Thyroid gland (tissue), 4 donors: ENCODE data around the gene ATP9B. TPM values are rescaled to one million over a fixed set of nuclear protein-coding genes. Genes with fewer than 3 reads are reported as not detected.

ENCODE experiments used
- DNase-seq, 2 donors: peaks; one replicate each; pipeline ENCODE4 v3.0.0-alpha.2; 2019
- H3K27ac ChIP-seq, 3 donors: fragments of 200-600 bp; sonication (generic); 1 replicate in 2 of 3; 2 replicates in 1 of 3; pipeline ENCODE4 v1.5.1; 2016 to 2019; ENCODE audit warnings: mild to moderate bottlenecking in 1 of 3, moderate library complexity in 1 of 3
- H3K27me3 ChIP-seq: fragments of 200-600 bp; sonication (generic); one replicate; pipeline ENCODE4 v1.5.1; 2019
- H3K36me3 ChIP-seq, 2 donors: fragments of 200-600 bp; sonication (generic); one replicate each; pipeline ENCODE4 v1.5.1; 2016 to 2019
- H3K4me1 ChIP-seq, 2 donors: fragments of 200-600 bp; sonication (generic); one replicate each; pipeline ENCODE4 v1.5.1; 2017 to 2019
- H3K4me3 ChIP-seq, 3 donors: fragments of 200-600 bp; sonication (generic); replicated peaks in 1 of 3; 1 replicate in 2 of 3; 2 replicates in 1 of 3; pipeline ENCODE4 v1.5.1; 2016; ENCODE audit warnings: mild to moderate bottlenecking in 1 of 3
- H3K9me3 ChIP-seq: fragments of 200-600 bp; sonication (generic); one replicate; pipeline ENCODE4 v1.5.1; 2017
- POLR2A ChIP-seq, 2 donors: fragments of 450-650 bp; IDR thresholded peaks; one replicate each; pipeline ENCODE4 v1.6.1; 2017; ENCODE audit warnings: antibody characterized with exemption in 2 of 2, mild to moderate bottlenecking in 2 of 2, moderate library complexity in 1 of 2
- WGBS, 2 donors: methylation state at CpG; one replicate each; pipeline ENCODE4 v1.1.5; 2017; 5-methylcytosine and 5-hydroxymethylcytosine counted together
- intact Hi-C: fragments of 100-400 bp; cut with DNase I; formaldehyde crosslinking; loops from one replicate; pipeline ENCODE4 v1.15.1; 2023
- total RNA-seq, 4 donors: library from RNA; depleted of rRNA; stranded (reverse); fragments of >200 nt; gene quantifications; one replicate each; pipeline ENCODE4 v1.2.3, GENCODE V29; 2016
- TF ChIP-seq, protein P1 (sequence below), 6 experiments: fragments of 200-600 bp in 3 of 6; fragments of 450-650 bp in 3 of 6; sonication (generic) in 3 of 6; IDR thresholded peaks; one replicate each; pipeline ENCODE4 v1.5.1; 2016 to 2019; ENCODE audit warnings: antibody characterized with exemption in 6 of 6, mild to moderate bottlenecking in 2 of 6, inconsistent platforms in 1 of 6, moderate library complexity in 1 of 6

ATP9B gene
- total RNA-seq, 4 donors from 2014 or later, result 30.6 to 58.1 (median 48.2) TPM

DNA sequence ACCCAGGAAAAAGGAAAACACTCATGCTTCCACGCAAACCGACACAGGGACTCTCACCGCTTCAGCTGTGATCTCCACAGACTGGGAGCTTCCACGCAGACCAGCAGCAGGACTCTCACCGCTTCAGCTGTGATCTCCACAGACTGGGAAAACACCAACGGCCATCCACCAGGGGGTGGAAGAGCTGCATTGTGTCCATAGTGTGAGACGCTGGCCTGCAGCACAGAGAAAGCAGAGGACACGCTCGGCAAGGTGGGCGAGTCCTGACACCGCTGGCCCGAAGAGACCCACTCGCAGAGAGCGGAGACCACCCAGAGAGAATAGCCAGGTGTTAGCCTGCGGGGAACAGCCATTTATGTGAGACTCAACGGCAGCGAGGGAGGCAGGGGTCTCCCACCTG is 284.1 kb downstream of the ATP9B start:
- Histone ChIP-seq H3K36me3 (peaks cover 0 to 8% of the 10 kb centered on the region in 2 donors), H3K4me1 (no peaks in the 10 kb centered on the region), H3K27me3 (no peaks in the 10 kb centered on the region), H3K9me3 (no peaks in the 10 kb centered on the region), H3K27ac (no peak overlapping the region), H3K4me3 (no peak overlapping the region)
- no peak for DNase-seq
- 83 to 88% methylated on average over 17 of the region's 17 CpGs for WGBS, 2 donors
- intact Hi-C loops, result no loop called here
- no peak for TF ChIP-seq POLR2A (IDR thresholded peaks at IDR 0.05)
- TF ChIP-seq, protein P1, sequence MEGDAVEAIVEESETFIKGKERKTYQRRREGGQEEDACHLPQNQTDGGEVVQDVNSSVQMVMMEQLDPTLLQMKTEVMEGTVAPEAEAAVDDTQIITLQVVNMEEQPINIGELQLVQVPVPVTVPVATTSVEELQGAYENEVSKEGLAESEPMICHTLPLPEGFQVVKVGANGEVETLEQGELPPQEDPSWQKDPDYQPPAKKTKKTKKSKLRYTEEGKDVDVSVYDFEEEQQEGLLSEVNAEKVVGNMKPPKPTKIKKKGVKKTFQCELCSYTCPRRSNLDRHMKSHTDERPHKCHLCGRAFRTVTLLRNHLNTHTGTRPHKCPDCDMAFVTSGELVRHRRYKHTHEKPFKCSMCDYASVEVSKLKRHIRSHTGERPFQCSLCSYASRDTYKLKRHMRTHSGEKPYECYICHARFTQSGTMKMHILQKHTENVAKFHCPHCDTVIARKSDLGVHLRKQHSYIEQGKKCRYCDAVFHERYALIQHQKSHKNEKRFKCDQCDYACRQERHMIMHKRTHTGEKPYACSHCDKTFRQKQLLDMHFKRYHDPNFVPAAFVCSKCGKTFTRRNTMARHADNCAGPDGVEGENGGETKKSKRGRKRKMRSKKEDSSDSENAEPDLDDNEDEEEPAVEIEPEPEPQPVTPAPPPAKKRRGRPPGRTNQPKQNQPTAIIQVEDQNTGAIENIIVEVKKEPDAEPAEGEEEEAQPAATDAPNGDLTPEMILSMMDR (IDR thresholded peaks at IDR 0.05), result no peak

DNA sequence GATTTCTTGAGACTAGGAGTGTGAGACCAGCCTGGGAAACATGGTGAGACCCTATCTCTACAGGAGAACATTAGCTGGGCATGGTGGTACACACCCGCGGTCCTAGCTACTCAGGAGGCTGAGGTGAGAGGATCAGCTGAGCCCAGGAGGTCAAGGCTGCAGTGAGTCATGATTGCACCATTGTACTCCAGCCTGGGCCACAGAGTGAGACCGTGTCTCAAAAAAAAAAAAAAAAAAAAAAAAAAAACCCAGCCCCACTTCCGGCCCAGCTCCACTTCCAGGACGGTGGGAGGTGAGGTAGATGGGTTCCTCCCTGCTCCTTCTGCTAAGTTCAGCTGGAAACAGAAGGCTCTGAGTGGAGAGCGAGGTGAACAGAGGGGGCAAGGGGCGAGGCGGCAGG is 285.2 kb downstream of the ATP9B start:
- no peaks in the 10 kb centered on the region for H3K4me1 ChIP-seq
- no peak overlapping the region for H3K27ac ChIP-seq
- intact Hi-C loops, result no loop called here
- peaks cover 0 to 10% of the 10 kb centered on the region in 2 donors for H3K36me3 ChIP-seq
- 93 to 95% methylated on average over 8 of the region's 8 CpGs for WGBS, 2 donors
- H3K27me3 ChIP-seq, result no peaks in the 10 kb centered on the region
- TF ChIP-seq, protein P1 (IDR thresholded peaks at IDR 0.05), result no peak
- TF ChIP-seq POLR2A (IDR thresholded peaks at IDR 0.05), result no peak
- DNase-seq, result no peak
- no peaks in the 10 kb centered on the region for H3K9me3 ChIP-seq
- no peak overlapping the region for H3K4me3 ChIP-seq

DNA sequence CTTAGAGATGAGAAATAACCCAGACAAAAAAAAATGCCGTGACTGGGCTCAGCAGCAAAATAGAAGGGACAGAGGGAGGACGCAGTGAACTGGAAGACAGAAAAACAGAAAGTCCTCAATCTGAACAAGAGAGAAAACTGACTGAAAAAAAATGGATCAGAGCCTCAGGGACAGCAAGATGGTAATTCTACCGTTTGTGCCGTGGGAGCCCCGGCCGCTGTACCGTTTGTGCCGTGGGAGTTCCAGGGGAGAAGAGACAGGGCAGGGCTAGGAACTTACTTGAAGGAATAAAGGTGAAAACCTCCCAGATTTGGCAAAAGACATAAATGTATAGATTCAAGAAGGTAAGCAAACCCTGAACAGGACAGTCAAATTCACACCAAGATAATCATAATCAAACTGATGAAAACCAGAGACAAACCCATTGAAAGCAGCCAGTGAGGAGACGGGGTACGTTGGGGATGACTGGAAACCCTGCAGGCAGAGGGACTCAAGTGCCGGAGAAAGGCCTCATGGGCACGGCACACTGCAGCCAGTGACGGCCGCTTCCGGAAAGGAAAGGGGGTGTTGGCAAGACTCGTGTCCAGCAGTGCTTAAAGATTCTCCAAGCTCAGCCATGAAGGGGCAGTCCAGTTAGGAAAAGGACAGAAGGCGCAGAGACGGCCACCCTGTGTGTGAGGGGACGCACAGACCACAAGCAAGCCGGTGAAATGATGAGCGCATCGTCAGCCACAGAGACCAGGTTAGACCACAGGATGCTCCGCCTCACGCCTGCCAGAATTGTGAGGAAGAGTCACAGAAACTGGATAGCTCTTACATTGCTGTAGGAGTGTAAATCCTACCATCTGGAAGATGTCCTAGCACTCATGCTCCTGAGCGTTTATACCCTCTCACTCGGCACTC is 286.5 kb downstream of the ATP9B start:
- Histone ChIP-seq H3K4me3 (no peak overlapping the region), H3K4me1 (no peaks in the 10 kb centered on the region), H3K27ac (no peak overlapping the region), H3K36me3 (peaks cover 0 to 9% of the 10 kb centered on the region in 2 donors), H3K27me3 (no peaks in the 10 kb centered on the region), H3K9me3 (no peaks in the 10 kb centered on the region)
- TF ChIP-seq POLR2A (IDR thresholded peaks at IDR 0.05), result no peak
- TF ChIP-seq, protein P1 (IDR thresholded peaks at IDR 0.05), result no peak
- intact Hi-C loops, result no loop called here
- no peak for DNase-seq
- WGBS, 2 donors, result 90 to 93% methylated on average over 26 of the region's 26 CpGs

DNA sequence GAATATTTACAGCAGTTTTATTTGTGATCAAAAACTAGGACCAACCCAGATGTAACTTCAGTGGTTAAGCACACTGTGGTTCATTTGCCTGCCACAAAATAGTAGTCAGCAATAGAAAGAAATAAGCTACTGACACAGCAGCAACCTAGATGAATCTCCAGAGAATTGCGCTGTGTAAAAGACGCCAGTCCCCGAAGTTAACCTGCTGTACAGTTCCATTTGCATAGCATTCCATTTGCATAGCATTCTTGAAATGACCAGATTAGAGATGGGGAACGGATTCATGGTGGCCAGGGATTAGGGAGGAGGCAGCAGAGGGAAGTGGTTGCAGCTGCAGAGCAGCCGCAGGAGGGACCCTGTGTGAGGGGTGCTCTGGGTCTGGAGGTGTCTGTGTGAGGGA is 287.2 kb downstream of the ATP9B start:
- no peak for DNase-seq
- TF ChIP-seq, protein P1 (IDR thresholded peaks at IDR 0.05), result no peak
- TF ChIP-seq POLR2A (IDR thresholded peaks at IDR 0.05), result no peak
- H3K27ac ChIP-seq, result no peak overlapping the region
- WGBS, 2 donors, result 88 to 92% methylated on average over 3 to 5 of the region's 5 CpGs
- intact Hi-C loops, result no loop called here
- H3K4me1 ChIP-seq, result no peaks in the 10 kb centered on the region
- H3K27me3 ChIP-seq, result no peaks in the 10 kb centered on the region
- H3K4me3 ChIP-seq, result no peak overlapping the region
- peaks cover 0 to 16% of the 10 kb centered on the region in 2 donors for H3K36me3 ChIP-seq
- no peaks in the 10 kb centered on the region for H3K9me3 ChIP-seq

DNA sequence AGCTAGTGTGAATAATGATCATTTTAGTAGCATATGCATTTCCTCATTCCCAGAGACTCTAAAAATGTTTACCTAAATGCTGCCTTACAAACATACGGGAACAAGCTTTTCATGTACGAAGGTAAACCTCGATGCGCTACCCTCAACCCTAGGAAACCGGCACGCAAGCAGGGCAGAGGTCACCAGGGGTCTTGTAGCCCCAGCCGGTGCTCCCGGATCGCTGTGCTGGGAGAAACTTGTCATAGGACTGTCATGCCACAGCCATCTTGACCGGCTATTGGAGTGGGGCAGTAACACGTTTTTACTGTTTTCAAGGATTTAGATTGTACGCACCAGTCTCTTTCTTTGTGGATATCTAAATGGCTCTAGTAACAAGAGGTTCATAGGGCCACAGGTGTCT is 291.7 kb downstream of the ATP9B start:
- no peak for TF ChIP-seq POLR2A (IDR thresholded peaks at IDR 0.05)
- TF ChIP-seq, protein P1 (IDR thresholded peaks at IDR 0.05), result no peak
- Histone ChIP-seq H3K9me3 (no peaks in the 10 kb centered on the region), H3K4me1 (no peaks in the 10 kb centered on the region), H3K27me3 (no peaks in the 10 kb centered on the region), H3K36me3 (peaks cover 9 to 23% of the 10 kb centered on the region in 2 donors), H3K4me3 (no peak overlapping the region), H3K27ac (no peak overlapping the region)
- WGBS, 2 donors, result 94 to 97% methylated on average over 12 of the region's 12 CpGs
- intact Hi-C loops, result no loop called here
- DNase-seq, result no peak
